Colon (tissue), 2 donors: Measurements from ENCODE around the gene ADAMTS2.

Experiments
- FAIRE-seq: peaks from 2 replicates; lab custom pipeline; 2012; peaks lifted over from hg19 to GRCh38; lab: Jason Lieb, UNC
- donor health status: control.
- donor health status: control.

The ADAMTS2 gene

DNA sequence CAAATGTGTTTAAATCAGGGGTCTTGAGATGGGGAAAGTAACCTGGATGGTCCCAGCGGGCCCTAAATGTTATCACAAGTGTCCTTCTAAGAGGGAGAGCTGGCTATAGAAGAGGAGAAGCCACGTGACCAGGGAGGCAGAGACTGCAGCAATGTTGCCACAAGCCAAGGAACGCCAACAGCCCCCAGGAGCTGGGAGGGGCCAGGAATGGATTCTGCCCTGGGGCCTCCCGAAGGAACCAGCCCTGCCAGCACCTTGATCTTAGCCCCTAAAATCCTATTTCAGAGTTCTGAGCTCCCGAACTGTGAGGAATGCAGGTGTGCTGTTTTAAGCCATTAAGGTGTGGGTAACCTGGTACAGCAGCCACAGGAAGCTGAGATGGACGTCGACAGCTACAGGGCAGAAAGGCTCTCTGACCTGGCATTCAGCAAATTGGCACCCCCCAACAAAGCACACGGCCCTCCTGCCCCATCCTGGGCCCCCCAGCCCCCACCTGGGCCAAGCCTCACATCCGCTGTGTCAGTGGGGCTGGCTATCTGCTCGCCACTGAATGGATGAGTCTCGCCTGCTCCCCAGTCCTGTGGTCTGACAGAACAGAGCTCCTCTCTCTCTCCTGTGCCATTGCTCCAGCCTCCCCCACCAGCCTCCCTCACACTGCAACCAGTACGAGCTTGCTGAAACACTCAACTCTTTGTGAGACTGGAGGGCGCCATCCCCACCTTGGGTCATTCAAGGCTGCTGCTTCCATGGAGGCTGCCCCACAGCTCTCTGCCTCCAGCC is 78.8 kb downstream of the ADAMTS2 start:
- FAIRE-seq = no peak

DNA sequence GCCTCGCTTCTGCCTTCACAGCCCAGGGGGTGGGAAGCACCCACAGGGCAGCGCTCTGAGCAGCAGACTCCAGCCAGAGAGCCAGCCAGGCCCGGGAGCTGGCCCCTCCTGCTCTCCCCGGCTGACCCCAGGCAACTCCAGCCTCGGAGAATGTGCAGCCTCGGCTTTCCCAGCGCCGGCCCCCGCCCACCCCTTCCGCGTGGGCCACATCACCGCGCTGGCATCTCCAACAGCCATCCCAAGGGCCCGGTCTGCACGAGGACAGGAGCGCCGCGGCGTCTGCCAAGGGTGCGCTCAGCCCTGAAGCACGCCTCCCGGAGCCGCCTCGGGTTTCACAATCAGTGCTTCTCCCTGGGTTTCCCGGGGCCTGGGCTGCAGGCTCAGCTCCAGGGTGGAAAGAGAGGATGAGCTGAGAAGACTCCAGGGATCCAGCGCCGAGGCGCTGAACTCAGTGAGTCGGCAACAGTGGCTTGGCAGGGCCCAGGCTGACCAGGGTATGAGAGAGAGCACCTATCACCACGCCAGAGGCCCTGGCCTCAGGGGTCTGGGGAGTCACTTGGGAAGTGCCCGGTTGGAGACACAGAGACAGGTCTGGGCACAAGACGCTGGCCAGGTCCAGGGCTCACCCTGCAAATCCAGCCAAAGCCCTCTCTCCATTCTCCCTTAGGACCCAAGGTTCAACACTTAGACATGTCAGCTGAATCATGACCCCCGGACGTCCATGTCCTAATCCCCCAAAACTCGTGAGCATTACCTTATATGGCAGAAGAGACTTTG is 79.6 kb downstream of the ADAMTS2 start:
- FAIRE-seq = no peak

DNA sequence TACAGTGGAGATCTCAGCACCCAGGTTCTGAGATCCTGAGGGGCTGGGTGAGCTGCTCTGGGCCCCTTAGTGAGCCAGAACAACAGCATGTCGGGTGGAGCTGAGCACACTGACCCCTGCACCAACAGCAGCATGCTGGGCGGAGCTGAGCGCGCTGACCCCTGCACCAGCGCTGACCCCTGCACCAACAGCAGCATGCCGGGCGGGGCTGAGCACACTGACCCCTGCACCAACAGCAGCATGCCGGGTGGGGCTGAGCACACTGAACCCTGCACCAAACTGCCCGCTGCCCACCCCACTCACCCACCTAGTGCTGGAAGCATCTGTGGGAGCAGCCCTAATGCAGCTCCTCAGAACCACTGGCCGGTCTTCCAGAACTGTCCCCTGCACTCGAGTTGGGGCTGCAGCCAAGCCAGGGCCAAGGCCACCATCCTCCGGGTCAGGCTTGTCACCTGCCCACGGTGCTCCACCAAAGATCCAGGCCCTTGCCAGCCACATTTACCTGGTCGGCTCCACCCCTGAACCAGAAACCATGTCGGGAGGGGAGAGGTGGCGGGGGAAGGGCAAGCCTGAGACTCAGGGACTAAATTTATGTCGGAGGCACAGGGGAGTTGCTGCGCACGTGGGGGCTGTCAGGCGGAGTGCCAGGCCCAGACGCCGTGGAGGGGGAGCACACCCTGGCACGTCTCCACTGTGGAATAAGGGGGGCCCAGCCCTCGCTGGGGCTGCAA is 80.3 kb downstream of the ADAMTS2 start:
- FAIRE-seq = no peak

DNA sequence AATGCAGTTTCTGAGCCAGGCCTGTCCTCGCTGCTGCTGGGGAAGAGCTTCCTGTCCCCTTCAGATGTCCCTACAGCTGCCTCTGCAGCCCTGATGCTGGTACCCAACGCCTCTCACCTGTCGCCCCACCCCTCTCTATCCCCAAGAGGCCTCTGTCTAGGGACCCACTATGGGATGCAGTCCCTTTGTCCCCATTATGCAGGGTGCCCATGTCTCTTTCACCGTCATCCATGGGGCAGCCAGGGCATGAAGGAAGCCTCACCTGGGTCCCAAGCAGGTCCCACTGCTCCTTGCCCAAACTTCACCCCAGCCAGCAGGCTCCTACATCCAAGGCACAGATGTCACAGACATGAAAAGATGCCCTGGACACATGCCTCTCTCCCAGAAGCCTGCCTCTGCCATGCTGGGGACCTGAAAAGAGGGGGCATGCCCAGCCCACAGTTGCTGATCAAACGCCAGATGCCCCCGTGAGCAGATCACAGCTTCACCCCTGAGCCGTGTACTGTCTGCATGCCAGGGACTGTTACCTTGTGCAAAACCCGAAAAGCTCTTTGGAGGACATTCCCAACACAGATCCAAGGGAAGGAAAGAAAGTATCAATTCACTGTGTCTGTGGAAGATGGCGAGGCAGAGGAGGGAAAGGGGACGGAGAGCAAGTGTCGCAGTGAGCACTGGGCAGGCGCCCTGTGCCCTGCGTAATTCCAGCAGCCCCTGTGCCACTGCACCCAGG is 81.0 kb downstream of the ADAMTS2 start:
- no peak for FAIRE-seq

DNA sequence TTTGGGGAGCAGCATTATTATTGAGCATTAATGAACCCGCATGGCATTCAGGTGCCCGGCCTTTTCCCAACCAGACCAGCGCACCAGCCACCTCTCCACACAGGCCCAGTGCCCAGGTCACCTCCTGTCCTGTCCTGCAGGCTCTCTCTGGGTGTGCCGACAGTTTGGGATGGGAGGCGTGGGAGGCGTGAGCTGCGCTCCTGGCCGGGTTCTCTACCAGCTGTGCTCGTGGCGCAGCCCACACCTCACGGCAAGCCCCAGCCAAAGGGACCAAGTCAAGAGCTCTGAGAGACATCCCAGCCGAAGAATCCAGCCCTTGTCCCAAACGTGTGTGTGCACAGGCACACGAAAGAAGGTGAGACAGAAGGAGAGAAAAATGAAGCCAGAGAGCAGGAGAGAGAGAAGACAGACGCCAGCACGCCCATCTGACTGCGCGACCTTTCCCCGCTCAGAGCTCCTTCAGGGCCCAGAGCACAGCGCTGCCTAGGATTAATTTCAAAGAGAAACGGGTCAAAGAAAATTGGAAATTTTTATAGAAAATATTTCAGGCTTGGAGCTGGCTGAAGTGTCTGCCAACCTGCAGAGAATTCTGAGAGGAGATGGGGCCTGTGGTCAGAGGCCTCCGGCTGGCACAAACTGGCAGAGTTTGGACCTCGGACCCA is 81.7 kb downstream of the ADAMTS2 start:
- FAIRE-seq = no peak

DNA sequence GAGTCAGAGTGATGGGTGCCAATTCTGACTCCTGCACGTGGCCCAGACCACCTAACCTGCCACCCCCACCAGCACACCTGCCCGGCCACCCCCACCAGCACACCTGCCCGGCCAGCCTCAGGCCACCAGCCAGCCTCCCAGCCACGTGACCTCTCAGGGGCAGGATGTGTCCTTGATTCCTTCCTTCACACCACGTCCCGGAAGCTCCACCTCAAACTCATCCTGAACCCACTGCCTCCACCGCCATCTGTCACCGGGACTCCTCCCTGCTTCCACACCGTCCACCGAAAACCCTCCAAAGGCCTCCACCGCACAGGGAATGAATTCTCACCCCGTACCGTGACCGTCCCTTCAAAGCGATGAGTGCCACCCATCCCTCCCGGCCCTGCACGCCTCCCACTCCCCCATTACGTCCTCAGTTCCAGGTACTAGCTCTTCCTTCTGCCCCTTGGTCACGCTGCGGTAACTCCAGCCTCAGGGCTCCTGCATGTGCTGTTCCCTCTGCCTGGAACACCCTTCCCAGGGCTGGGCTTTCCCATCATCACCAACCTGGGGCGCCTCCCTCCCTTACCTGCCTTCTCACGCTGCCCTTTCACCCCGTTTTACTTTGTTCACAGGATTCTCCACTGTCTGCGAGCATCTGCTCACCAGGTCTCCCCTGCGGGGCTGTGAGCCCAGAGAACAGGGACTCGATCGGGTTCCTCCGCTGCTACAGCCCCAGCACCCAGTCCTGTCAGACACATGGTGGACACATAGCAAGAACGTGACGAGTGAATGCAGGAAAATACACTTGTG is 82.9 kb downstream of the ADAMTS2 start:
- no peak for FAIRE-seq

DNA sequence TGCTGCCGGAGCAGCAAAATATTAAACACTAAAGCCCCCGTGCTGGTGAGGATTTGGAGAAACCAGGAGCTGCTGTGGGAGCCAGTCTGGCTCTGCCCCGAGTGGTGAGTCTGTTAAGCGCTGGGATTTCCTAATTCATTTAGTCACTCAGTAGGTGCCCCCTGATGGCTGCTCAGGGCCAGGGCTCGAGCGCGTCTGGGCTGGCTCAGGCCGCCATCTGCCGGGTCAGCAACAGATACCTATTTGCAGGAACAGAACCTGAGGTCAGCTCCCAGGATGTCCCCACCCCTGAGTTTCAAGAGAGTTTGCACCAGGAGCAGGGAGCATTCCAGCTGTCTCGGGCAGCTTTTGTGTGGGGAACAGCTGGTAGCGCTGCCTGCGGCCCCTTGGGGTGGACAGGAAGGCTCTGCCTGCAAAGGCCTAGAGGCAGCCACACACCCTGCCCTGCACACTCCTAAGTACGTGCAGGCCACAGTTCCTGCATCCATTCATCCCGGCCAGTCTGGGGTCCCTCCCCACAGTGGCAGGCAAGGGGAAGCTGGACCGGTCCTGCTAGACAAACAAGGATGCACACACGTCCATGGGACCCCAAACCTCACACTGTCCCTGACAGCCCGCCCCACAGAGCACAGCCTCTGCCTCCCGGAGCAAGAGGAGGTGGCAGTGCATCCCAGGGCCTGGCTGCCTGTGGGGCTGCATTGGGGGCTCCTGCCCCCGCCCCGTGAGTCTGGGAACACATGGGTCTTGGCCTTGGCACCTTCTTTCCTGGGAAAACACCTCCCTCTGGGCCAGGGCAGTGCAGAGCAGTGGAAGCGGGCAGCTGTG is 83.7 kb downstream of the ADAMTS2 start:
- no peak for FAIRE-seq

DNA sequence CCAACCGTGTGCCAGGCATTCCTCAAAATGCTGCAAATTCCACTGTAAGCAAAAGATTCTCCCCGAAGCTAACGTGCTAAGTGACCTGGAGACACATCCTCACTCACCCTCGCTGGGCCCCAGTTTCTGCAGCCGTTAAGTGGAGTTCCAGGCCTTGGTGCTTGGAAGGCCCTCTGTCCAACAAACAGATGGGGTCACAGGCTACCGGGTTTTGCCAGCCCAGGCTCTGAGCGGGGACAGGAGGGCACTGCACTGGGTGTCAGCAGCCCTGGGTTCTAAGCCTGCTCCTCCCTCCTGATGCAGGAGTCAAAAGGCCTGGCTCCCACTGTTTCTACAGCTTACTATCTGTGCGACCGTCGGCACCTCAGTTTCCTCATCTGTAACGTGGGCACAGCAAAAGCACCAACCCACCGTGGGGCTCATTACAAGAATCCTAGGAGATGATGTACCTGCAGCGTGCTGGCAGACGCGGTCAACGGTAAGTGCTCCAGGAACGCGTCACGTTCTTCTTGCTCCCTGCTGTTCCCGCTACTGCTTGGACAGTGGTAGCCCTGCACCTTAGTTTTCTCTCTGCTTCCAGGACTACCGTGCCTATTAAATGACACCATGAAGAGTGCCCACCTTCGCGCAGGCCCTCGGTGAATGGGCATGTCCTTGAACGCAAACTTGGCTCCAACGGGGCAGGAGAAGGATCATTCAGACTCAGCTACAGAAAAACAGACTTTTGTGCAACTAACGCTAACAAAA is 84.8 kb downstream of the ADAMTS2 start:
- FAIRE-seq = no peak

DNA sequence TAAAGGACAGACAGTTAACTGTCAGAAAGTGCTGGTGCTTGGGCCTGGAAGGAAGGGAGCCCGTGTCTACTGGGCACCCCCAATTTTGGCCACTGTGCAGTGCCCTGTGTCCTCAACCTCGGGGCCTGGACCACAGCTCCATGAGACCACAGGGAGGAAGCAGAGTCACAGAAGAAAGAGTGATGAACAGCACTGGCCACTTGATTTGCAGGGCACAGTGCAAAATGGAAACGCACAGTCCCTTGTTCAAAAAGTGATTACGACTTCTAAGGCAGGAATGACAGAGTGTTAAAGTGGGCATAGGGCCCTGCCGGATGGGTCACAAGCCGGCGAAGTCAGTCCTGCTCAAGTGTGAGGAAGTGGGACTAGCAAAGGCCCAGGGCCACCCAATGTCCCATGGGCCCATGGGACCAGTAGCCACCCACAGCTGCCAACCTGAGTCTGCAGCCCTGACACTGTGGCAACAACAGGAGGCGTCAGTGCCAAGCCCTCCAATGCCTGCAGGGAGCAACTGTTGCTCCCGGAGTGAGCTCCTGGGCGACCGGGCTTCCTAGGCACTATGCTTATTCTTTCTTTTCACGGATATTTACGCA is 85.4 kb downstream of the ADAMTS2 start:
- no peak for FAIRE-seq

DNA sequence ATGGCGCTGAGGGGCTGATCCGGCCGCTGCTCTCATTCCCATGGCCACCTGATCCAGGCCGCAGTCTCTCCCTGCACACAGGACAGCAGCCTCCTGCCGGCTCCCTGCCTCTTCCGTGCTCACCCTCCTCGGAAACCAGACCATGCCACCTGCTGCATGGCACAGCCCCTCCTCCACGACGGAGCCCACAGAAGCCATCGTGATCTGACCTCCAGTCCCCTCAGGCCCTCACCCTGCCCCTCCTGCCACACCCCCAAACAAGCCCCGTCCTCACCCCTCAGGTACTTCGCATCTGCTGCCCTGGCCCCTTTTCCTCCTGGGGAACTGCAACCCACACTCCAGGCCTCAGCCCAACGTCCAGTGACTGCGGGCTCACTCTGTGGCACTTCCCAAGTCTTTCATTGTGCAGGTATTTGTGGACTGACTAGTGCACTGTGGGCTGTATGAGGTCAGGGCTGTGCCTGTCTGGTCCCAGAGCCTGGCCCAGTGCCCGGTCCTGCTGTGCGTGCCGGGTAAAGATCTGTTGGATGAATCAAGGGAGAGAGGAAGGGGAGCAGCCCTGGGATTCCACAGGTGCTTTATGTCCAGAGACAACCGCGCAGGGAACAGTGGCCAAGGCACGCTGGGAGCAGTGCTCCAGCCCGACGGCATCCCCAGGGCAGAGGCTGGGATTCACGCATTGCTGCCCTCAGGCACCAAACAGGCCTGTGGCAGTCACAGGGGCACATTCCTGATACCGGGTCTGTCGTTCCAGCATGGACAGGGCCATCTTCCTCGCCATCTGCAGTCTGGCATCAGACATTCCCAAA is 86.1 kb downstream of the ADAMTS2 start:
- FAIRE-seq = no peak

DNA sequence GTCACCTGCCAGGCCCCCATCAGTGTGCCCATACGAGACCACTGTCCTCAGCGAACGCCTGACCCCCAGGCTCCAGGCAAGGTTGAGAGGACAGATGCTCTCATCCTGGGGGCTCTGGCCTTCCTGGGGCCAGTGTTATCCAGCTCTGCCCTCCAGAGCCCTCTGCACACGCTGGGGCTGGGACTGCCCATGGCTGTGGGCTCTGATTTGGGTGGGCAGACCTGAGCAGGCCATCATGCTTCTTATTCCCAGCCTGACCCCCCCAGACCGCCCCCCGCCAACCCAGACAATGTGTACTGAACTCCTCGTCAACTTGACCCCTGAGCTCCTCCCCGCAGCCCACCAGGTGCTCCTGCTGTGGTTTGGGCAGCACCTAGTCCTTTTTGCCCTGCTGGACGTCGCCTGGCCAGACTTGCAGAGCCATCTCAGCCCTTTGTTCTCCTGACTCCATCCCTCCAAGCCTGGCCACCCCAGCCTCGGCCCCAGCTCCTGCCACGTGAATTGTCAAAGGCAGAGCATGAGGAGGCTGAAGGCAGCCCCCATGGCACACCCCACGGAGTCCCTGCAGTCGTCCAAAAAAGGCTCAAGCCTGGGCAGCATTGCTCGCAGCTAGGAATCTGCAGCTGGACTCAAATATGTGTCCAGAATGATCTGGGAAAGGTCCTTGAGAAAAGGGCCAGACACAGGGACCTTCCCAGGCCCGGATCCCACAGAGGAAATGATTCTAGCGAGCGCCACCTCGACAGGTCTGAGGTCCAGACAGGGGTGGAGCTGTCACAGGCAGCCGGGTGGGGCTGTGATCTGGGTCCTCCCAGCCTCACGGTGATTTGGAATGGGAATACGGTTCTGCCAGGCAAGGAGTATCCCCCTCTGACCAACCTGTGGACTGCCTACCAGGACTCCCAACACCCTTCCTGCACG is 87.0 kb downstream of the ADAMTS2 start:
- FAIRE-seq = no peak

DNA sequence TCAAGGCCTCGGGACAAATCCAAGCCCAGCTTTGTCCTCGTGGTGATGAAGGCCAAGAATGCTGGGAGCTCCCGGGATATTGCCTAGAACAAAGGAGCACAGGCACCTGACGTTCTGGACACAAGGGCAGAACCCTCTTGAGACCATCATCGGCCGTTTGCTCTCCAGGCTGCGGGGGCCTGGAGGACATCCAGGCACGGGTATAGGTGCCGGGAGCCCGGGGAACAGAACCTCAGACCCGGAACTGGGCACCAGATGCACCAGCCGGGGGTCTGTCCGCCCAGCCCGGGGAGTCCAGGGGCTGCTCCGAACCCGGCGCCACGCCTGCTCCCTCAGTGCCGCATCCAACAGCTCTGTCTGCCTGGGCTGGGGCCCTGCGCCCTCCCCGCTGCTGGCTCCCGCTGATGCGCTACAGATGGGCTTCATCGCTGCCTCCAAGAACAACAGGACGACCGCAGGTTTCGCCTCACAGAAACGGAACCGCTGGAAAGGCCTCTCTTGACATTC is 88.0 kb downstream of the ADAMTS2 start:
- no peak for FAIRE-seq

DNA sequence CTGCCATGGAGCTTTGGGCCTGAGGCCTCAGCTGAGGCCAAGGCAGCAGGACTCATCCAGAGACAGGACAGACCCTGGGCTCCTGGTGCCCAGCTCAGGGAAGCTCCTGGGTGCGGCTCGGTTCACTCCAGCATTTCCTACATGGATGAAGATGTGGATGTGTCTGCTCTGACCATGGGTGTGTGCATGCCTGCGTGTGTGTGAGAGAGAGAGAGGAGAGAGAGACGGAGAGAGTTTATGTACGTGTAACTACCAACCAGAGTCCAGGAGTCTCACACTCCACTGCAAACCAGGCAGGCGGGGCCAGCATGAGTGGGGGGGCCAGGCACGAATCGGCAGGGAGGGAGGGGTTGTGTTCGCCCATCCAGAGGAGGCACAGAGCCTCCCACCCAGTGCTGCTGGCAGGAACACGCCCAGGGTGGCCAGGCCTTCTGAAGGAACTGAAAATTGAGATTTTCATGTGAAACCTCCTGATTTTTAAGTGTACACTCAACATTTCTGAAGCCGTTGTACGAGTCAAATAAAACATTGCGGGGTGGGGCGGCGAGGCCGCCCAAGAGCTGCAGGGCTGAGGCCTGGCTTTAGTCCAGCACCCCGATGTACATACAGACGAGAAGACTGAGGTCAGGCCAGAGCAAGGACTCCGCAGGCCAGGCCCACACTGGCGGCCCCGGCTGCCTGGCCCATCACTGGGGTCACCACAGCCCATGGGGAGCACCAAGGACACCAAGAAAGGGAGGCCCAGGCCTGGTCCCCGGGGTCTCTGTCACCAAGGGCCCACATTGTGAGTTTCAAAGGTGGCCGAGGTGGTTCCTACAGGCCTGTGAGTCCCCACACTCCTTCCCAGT is 88.7 kb downstream of the ADAMTS2 start:
- no peak for FAIRE-seq

DNA sequence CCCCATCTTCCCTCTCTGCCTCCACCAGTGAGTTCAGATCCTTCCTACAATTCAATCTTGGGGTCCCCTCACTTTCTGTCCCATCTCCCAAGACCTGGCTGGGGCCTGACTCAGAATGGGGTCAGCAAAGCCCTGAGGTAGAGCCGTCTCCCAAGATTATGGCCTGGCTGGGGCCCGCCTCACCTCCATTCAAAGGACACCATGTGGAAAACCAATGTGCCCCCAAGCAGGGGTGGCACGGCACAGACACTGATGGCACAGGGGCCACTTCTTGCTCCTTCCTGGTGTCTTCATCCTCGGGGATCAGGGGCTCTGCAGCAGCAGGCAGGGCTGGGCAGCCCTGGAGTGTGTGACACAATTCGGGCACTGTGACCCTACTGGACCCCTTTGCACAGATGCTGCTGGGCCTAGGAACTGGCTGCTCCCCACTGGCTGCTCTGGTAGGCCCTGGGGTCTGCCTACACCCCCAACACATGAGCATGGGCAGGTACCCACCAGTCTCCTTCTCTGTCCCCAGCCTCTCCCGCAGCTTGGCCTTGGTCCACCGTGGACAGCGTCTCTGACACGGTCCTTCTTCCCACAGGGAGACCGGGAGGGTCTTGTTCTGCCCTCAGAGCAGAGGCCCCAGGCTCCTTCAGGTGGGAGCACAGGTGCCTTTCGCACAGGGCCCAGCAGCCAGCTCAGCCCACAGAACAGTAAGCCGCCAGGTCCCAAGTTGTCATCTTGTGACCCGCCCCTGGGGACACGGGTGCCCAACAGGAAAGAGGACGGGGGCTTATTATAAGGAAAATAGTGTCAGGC is 89.5 kb downstream of the ADAMTS2 start:
- no peak for FAIRE-seq
